Prostate gland (tissue), 2 donors: Measurements from ENCODE around the gene C18orf63. TPM values are rescaled to one million over a fixed set of nuclear protein-coding genes. Genes with fewer than 3 reads are reported as not detected.
"Not testable (repeated sequence)": the region's sequence is repeated elsewhere in the genome, so short reads cannot be mapped to it uniquely, and the experiment has no call there.

ENCODE experiments used
- DNase-seq: peaks from one replicate; pipeline ENCODE4 v3.0.0-alpha.2; 2019; ENCODE audit warnings: low spot score
- H3K27ac ChIP-seq, 2 donors: fragments of 200-600 bp; sonication (generic); 2 replicates each; pipeline ENCODE4 v1.5.1; 2017 to 2019
- H3K27me3 ChIP-seq: fragments of 200-600 bp; sonication (generic); replicated peaks from 2 replicates; pipeline ENCODE4 v1.5.1; 2019; ENCODE audit not compliant: insufficient read depth
- H3K36me3 ChIP-seq, 2 donors: fragments of 200-600 bp; sonication (generic); 1 replicate in 1 of 2; 2 replicates in 1 of 2; pipeline versions ENCODE4 v1.5.1 to v1.8.1; 2017 to 2019
- H3K4me1 ChIP-seq: fragments of 200-600 bp; sonication (generic); replicated peaks from 2 replicates; pipeline ENCODE4 v1.5.1; 2019
- H3K4me3 ChIP-seq, 2 donors: fragments of 200-600 bp; sonication (generic); 2 replicates each; pipeline ENCODE4 v1.5.1; 2017 to 2019
- H3K9me3 ChIP-seq: fragments of 200-600 bp; sonication (generic); 2 replicates; pipeline ENCODE4 v1.5.1; 2017
- CTCF ChIP-seq, 4 experiments: fragments of 200-600 bp in 2 of 4; fragments of 450-650 bp in 2 of 4; sonication (generic) in 2 of 4; IDR thresholded peaks; 1 replicate in 3 of 4; 2 replicates in 1 of 4; pipeline ENCODE4 v1.5.1; 2016 to 2019; ENCODE audit warnings: antibody characterized with exemption in 4 of 4, mild to moderate bottlenecking in 2 of 4, moderate library complexity in 2 of 4
- POLR2A ChIP-seq: fragments of 450-650 bp; IDR thresholded peaks from one replicate; pipeline ENCODE4 v1.6.1; 2016; ENCODE audit warnings: antibody characterized with exemption, mild to moderate bottlenecking
- POLR2AphosphoS5 ChIP-seq: sonication (generic); formaldehyde crosslinking; IDR thresholded peaks from one replicate; pipeline ENCODE4 v1.6.1; 2017; ENCODE audit warnings: antibody characterized with exemption
- WGBS: methylation state at CpG from one replicate; pipeline ENCODE4 v1.1.5; 2018; 5-methylcytosine and 5-hydroxymethylcytosine counted together
- intact Hi-C: fragments of 100-400 bp; cut with DNase I; formaldehyde crosslinking; loops from one replicate; pipeline ENCODE4 v1.14.2; 2022
- total RNA-seq, 2 donors: library from RNA; depleted of rRNA; stranded (reverse); fragments of >200 nt; gene quantifications; one replicate each; pipeline ENCODE4 v1.1.0, GENCODE V29; 2016

Gene C18orf63
- total RNA-seq, 2 donors from 2014 or later: 4.7 TPM; not detected in 1

GRCh38 chr18:74292541-74292858, 23.1 kb upstream of the C18orf63 start:
- H3K27me3 ChIP-seq: no peaks in the 10 kb centered on the region
- no peaks in the 10 kb centered on the region for H3K36me3 ChIP-seq
- peak overlapping the region; percentile 75 to 92 for H3K4me3 ChIP-seq
- H3K9me3 ChIP-seq: no peaks in the 10 kb centered on the region
- no peak for DNase-seq
- no peak for TF ChIP-seq POLR2AphosphoS5
- TF ChIP-seq POLR2A: no peak
- TF ChIP-seq CTCF (IDR thresholded peaks at IDR 0.05): no peak
- intact Hi-C loops: loop anchor here (5.0 kb wide), 2 partner anchors 145 to 200 kb away; partner anchors contain the start of genes FBXO15 and TIMM21
- no peaks in the 10 kb centered on the region for H3K4me1 ChIP-seq
- WGBS: 3% methylated on average over 4 of the region's 4 CpGs
- H3K27ac ChIP-seq: peak overlapping the region; percentile 57 to 67

GRCh38 chr18:74292982-74293381, 22.7 kb upstream of the C18orf63 start:
- H3K27me3 ChIP-seq, DNase-seq, H3K27ac ChIP-seq, H3K9me3 ChIP-seq, H3K4me1 ChIP-seq, H3K4me3 ChIP-seq, H3K36me3 ChIP-seq: not testable (repeated sequence)
- intact Hi-C loops: loop anchor here (5.0 kb wide), 2 partner anchors 146 to 199 kb away; partner anchors contain the start of genes FBXO15 and TIMM21
- WGBS: 92% methylated on average over 3 of the region's 3 CpGs

- H3K4me3 ChIP-seq: no peak overlapping the region
- H3K27me3 ChIP-seq: no peaks in the 10 kb centered on the region
- no peak for TF ChIP-seq POLR2A
- H3K36me3 ChIP-seq: no peaks in the 10 kb centered on the region
- intact Hi-C loops: loop anchor here (5.0 kb wide), 2 partner anchors 147 to 198 kb away; partner anchors contain the start of genes FBXO15 and TIMM21
- H3K27ac ChIP-seq: no peak overlapping the region
- 97% methylated on average over 8 of the region's 8 CpGs for WGBS
- DNase-seq: no peak
- no peaks in the 10 kb centered on the region for H3K9me3 ChIP-seq
- H3K4me1 ChIP-seq: no peaks in the 10 kb centered on the region
Observed at GRCh38 chr18:74294526-74294925, 21.1 kb upstream of the C18orf63 start.

GRCh38 chr18:74299162-74299561, 16.5 kb upstream of the C18orf63 start:
- Histone ChIP-seq H3K9me3 (no peaks in the 10 kb centered on the region), H3K4me3 (no peak overlapping the region), H3K27me3 (no peaks in the 10 kb centered on the region), H3K36me3 (no peaks in the 10 kb centered on the region), H3K4me1 (no peaks in the 10 kb centered on the region), H3K27ac (no peak overlapping the region)
- TF ChIP-seq CTCF (IDR thresholded peaks at IDR 0.05): no peak
- intact Hi-C loops: no loop called here
- DNase-seq: no peak
- WGBS: 90% methylated on average over 1 of the region's 1 CpG

- no peaks in the 10 kb centered on the region for H3K9me3 ChIP-seq
- no peak for DNase-seq
- TF ChIP-seq POLR2A (no peak), POLR2AphosphoS5 (no peak), CTCF (IDR thresholded peaks at IDR 0.05) (no peak)
- H3K4me3 ChIP-seq: no peak overlapping the region
- no peaks in the 10 kb centered on the region for H3K36me3 ChIP-seq
- no peaks in the 10 kb centered on the region for H3K4me1 ChIP-seq
- intact Hi-C loops: no loop called here
- no peak overlapping the region for H3K27ac ChIP-seq
- no peaks in the 10 kb centered on the region for H3K27me3 ChIP-seq
- WGBS: 42% methylated on average over 3 of the region's 3 CpGs
Observed at GRCh38 chr18:74299746-74300145, 15.9 kb upstream of the C18orf63 start.

GRCh38 chr18:74303306-74303705, 12.3 kb upstream of the C18orf63 start:
- Histone ChIP-seq H3K27me3 (no peaks in the 10 kb centered on the region), H3K27ac (no peak overlapping the region), H3K4me3 (no peak overlapping the region), H3K4me1 (no peaks in the 10 kb centered on the region), H3K9me3 (no peaks in the 10 kb centered on the region), H3K36me3 (no peaks in the 10 kb centered on the region)
- TF ChIP-seq POLR2AphosphoS5 (no peak), CTCF (IDR thresholded peaks at IDR 0.05) (no peak), POLR2A (no peak)
- 75% methylated on average over 5 of the region's 5 CpGs for WGBS
- no peak for DNase-seq
- intact Hi-C loops: no loop called here
